Liver (tissue), 9 donors: ENCODE measurements around the gene LRTM1. TPM values are rescaled to one million over a fixed set of nuclear protein-coding genes. Genes with fewer than 3 reads are reported as not detected.

Experiments
- DNase-seq: peaks from one replicate; pipeline ENCODE4 v3.0.0-alpha.2; 2017; ENCODE audit warnings: low spot score
- H3K27ac ChIP-seq, 2 donors: one replicate each; pipeline ENCODE4 v1.7.0; 2013; ENCODE audit warnings: inconsistent platforms in 2 of 2, low read length in 2 of 2, control low read depth in 1 of 2, low read depth in 1 of 2, mild to moderate bottlenecking in 1 of 2
- H3K27me3 ChIP-seq, 4 donors: one replicate each; pipeline versions ENCODE4 v1.6.1 to v1.7.0; 2013; ENCODE audit warnings: low read length in 3 of 4, inconsistent platforms in 1 of 4, mild to moderate bottlenecking in 1 of 4, moderate library complexity in 1 of 4; ENCODE audit not compliant: control insufficient read depth in 4 of 4, insufficient read depth in 4 of 4
- H3K36me3 ChIP-seq, 4 donors: one replicate each; pipeline versions ENCODE4 v1.6.1 to v1.7.0; 2013; ENCODE audit warnings: low read length in 3 of 4, mild to moderate bottlenecking in 3 of 4, low read depth in 1 of 4, moderate library complexity in 1 of 4; ENCODE audit not compliant: control insufficient read depth in 4 of 4, insufficient read depth in 3 of 4
- H3K4me1 ChIP-seq, 4 donors: one replicate each; pipeline versions ENCODE4 v1.6.1 to v1.7.0; 2013; ENCODE audit warnings: low read length in 3 of 4, mild to moderate bottlenecking in 3 of 4, moderate library complexity in 1 of 4; ENCODE audit not compliant: control insufficient read depth in 4 of 4, insufficient read depth in 4 of 4
- H3K4me3 ChIP-seq, 3 donors: one replicate each; pipeline versions ENCODE4 v1.6.1 to v1.7.0; 2013; ENCODE audit warnings: low read length in 3 of 3, control low read depth in 1 of 3, low read depth in 1 of 3, mild to moderate bottlenecking in 1 of 3
- H3K9ac ChIP-seq, 2 donors: one replicate each; pipeline ENCODE4 v1.7.0; 2013; ENCODE audit warnings: low read length in 2 of 2, mild to moderate bottlenecking in 2 of 2, moderate library complexity in 2 of 2, control low read depth in 1 of 2, low read depth in 1 of 2
- H3K9me3 ChIP-seq, 4 donors: one replicate each; pipeline versions ENCODE4 v1.6.1 to v1.7.0; 2013; ENCODE audit warnings: low read length in 3 of 4; ENCODE audit not compliant: control insufficient read depth in 4 of 4
- EGR1 ChIP-seq, 2 donors: IDR thresholded peaks; 2 replicates each; pipeline ENCODE4 v1.6.1; 2016 to 2018; ENCODE audit warnings: antibody characterized with exemption in 2 of 2, low read depth in 2 of 2
- FOXA1 ChIP-seq: IDR thresholded peaks from 2 replicates; pipeline ENCODE4 v1.6.1; 2016; ENCODE audit warnings: antibody characterized with exemption
- FOXA2 ChIP-seq: IDR thresholded peaks from 2 replicates; pipeline ENCODE4 v1.6.1; 2016; ENCODE audit warnings: antibody characterized with exemption
- GABPA ChIP-seq, 2 donors: IDR thresholded peaks in 1 of 2; conservative IDR thresholded peaks in 1 of 2; 2 replicates each; pipeline ENCODE4 v1.6.1; 2016; ENCODE audit warnings: antibody characterized with exemption in 2 of 2, mild to moderate bottlenecking in 1 of 2, moderate library complexity in 1 of 2
- HNF4A ChIP-seq, 2 donors: conservative IDR thresholded peaks; 2 replicates each; pipeline ENCODE4 v1.6.1; 2016; ENCODE audit warnings: antibody characterized with exemption in 2 of 2, mild to moderate bottlenecking in 2 of 2
- HNF4G ChIP-seq: IDR thresholded peaks from 2 replicates; pipeline ENCODE4 v1.6.1; 2016; ENCODE audit warnings: antibody characterized with exemption
- JUND ChIP-seq, 2 donors: IDR thresholded peaks; 2 replicates each; pipeline ENCODE4 v1.6.1; 2016; ENCODE audit warnings: antibody characterized with exemption in 2 of 2
- NR2F2 ChIP-seq: IDR thresholded peaks from 2 replicates; pipeline ENCODE4 v1.6.1; 2016; ENCODE audit warnings: antibody characterized with exemption
- RAD21 ChIP-seq, 2 donors: IDR thresholded peaks; 2 replicates each; pipeline ENCODE4 v1.6.1; 2016; ENCODE audit warnings: antibody characterized with exemption in 2 of 2, mild to moderate bottlenecking in 2 of 2
- RXRA ChIP-seq, 2 donors: IDR thresholded peaks; 2 replicates each; pipeline ENCODE4 v1.6.1; 2017 to 2018; ENCODE audit warnings: antibody characterized with exemption in 2 of 2, mild to moderate bottlenecking in 1 of 2
- SP1 ChIP-seq: IDR thresholded peaks from 2 replicates; pipeline ENCODE4 v1.6.1; 2018; ENCODE audit warnings: antibody characterized with exemption, mild to moderate bottlenecking
- TAF1 ChIP-seq: conservative IDR thresholded peaks from 2 replicates; pipeline ENCODE4 v1.6.1; 2016; ENCODE audit warnings: antibody characterized with exemption, mild to moderate bottlenecking
- YY1 ChIP-seq: IDR thresholded peaks from 2 replicates; pipeline ENCODE4 v1.6.1; 2016; ENCODE audit warnings: antibody characterized with exemption, mild to moderate bottlenecking
- WGBS: extraction: QIAGEN DNeasy Blood & Tissue Kit; methylation state at CpG from one replicate; pipeline ENCODE4 v1.1.7; 2013; 5-methylcytosine and 5-hydroxymethylcytosine counted together
- polyA plus RNA-seq, 2 donors: library from polyadenylated mRNA; stranded (reverse) in 1 of 2; unstranded in 1 of 2; fragments of 200-250 nt in 1 of 2; fragments of >200 nt in 1 of 2; fragmentation: Nextera tagmentation in 1 of 2; extraction: Ambion mirVana in 1 of 2; gene quantifications; one replicate each; pipeline versions ENCODE4 v1.2.1 to v1.2.3, GENCODE V29; 2013 to 2015
- total RNA-seq, 2 donors: library from RNA; depleted of rRNA; stranded (reverse); fragments of >200 nt; gene quantifications; one replicate each; pipeline ENCODE4 v1.2.3, GENCODE V29; 2014
- TF ChIP-seq, protein P1 (sequence below): IDR thresholded peaks from 2 replicates; pipeline ENCODE4 v1.6.1; 2016; ENCODE audit warnings: antibody characterized with exemption
- TF ChIP-seq, protein P2 (sequence below): IDR thresholded peaks from 2 replicates; pipeline ENCODE4 v1.6.1; 2016; ENCODE audit warnings: antibody characterized with exemption
- TF ChIP-seq, protein P3 (sequence below): fragments of 150-350 bp; IDR thresholded peaks from 2 replicates; pipeline ENCODE4 v1.5.1; 2017; ENCODE audit warnings: improper control_type of control experiment, low read depth, low read length; ENCODE audit not compliant: missing input control
- TF ChIP-seq, protein P4 (sequence below): IDR thresholded peaks from 2 replicates; pipeline ENCODE4 v1.6.1; 2016; ENCODE audit warnings: antibody characterized with exemption
- TF ChIP-seq, protein P5 (sequence below): IDR thresholded peaks from 2 replicates; pipeline ENCODE4 v1.6.1; 2016; ENCODE audit warnings: antibody characterized with exemption, mild to moderate bottlenecking
- donor health status: healthy.
- donor health status: healthy.
- donor health status: healthy.
- donor health status: healthy.
- donor health status: healthy.

Gene LRTM1
- total and polyA plus RNA-seq, 4 donors, result not detected

DNA sequence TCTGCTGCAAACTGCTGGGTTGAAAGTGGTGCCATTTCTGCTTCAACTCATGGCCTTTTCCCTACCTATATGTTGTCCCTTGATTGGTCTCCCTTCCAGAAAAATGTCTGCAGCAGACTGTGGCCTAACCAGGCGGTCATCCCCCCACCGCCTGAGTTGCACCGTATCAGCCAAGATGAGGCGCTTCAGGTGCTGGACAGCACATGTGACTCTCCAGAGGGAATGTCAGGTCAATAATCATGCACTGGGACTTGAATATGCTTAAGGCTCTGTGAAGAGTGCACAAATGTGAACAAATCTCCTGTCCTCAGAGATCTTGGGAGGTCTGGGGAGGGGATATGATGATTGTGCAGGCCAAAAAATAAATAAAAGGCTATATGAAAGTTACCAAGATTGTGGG is 32.2 kb downstream of the LRTM1 start (continued):
- no peak for TF ChIP-seq YY1

DNA sequence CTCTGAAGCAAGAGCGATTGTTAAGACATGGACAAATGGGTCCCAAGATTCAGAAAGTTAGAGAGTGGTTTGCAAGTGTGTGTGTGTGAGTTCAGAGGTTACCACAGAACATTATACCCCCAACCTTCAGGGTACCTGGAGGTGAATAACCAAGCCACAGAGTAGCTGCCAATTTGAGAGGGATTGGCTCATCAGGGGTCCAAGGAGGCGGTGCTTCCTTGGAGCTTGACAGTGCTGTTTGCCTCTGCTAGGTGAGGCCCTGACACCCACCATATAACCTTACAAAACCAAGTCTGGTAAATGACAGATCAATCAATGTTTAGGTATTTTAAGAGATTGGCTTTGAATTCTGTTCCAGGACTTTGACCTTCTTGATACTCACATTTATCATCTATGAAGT is 35.7 kb downstream of the LRTM1 start:
- Histone ChIP-seq H3K27ac (no peak overlapping the region), H3K27me3 (no peaks in the 10 kb centered on the region), H3K36me3 (no peaks in the 10 kb centered on the region), H3K9me3 (no peaks in the 10 kb centered on the region), H3K4me3 (no peak overlapping the region), H3K4me1 (no peaks in the 10 kb centered on the region), H3K9ac (no peak overlapping the region)
- 95% methylated on average over 2 of the region's 2 CpGs for WGBS
- no peak for DNase-seq
- no peak for TF ChIP-seq HNF4A (conservative IDR thresholded peaks at IDR 0.05)
- TF ChIP-seq, protein P1, sequence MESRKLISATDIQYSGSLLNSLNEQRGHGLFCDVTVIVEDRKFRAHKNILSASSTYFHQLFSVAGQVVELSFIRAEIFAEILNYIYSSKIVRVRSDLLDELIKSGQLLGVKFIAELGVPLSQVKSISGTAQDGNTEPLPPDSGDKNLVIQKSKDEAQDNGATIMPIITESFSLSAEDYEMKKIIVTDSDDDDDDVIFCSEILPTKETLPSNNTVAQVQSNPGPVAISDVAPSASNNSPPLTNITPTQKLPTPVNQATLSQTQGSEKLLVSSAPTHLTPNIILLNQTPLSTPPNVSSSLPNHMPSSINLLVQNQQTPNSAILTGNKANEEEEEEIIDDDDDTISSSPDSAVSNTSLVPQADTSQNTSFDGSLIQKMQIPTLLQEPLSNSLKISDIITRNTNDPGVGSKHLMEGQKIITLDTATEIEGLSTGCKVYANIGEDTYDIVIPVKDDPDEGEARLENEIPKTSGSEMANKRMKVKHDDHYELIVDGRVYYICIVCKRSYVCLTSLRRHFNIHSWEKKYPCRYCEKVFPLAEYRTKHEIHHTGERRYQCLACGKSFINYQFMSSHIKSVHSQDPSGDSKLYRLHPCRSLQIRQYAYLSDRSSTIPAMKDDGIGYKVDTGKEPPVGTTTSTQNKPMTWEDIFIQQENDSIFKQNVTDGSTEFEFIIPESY, result no peak
- no peak for TF ChIP-seq YY1
- TF ChIP-seq SP1, result no peak
- TF ChIP-seq, protein P2, sequence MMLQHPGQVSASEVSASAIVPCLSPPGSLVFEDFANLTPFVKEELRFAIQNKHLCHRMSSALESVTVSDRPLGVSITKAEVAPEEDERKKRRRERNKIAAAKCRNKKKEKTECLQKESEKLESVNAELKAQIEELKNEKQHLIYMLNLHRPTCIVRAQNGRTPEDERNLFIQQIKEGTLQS, result no peak
- no peak for TF ChIP-seq JUND (IDR thresholded peaks at IDR 0.05)
- TF ChIP-seq NR2F2, result no peak
- no peak for TF ChIP-seq RXRA (IDR thresholded peaks at IDR 0.05)
- TF ChIP-seq, protein P3, sequence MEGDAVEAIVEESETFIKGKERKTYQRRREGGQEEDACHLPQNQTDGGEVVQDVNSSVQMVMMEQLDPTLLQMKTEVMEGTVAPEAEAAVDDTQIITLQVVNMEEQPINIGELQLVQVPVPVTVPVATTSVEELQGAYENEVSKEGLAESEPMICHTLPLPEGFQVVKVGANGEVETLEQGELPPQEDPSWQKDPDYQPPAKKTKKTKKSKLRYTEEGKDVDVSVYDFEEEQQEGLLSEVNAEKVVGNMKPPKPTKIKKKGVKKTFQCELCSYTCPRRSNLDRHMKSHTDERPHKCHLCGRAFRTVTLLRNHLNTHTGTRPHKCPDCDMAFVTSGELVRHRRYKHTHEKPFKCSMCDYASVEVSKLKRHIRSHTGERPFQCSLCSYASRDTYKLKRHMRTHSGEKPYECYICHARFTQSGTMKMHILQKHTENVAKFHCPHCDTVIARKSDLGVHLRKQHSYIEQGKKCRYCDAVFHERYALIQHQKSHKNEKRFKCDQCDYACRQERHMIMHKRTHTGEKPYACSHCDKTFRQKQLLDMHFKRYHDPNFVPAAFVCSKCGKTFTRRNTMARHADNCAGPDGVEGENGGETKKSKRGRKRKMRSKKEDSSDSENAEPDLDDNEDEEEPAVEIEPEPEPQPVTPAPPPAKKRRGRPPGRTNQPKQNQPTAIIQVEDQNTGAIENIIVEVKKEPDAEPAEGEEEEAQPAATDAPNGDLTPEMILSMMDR, result no peak
- TF ChIP-seq, protein P4, sequence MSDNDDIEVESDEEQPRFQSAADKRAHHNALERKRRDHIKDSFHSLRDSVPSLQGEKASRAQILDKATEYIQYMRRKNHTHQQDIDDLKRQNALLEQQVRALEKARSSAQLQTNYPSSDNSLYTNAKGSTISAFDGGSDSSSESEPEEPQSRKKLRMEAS, result no peak
- TF ChIP-seq HNF4G, result no peak
- no peak for TF ChIP-seq FOXA1
- no peak for TF ChIP-seq EGR1 (IDR thresholded peaks at IDR 0.05; ENCODE audit: low read depth in 2 of 2)
- no peak for TF ChIP-seq GABPA (IDR thresholded peaks at IDR 0.05 in 1 of 2, conservative IDR thresholded peaks at IDR 0.05 in 1 of 2)
- no peak for TF ChIP-seq TAF1
- no peak for TF ChIP-seq FOXA2
- TF ChIP-seq, protein P5, sequence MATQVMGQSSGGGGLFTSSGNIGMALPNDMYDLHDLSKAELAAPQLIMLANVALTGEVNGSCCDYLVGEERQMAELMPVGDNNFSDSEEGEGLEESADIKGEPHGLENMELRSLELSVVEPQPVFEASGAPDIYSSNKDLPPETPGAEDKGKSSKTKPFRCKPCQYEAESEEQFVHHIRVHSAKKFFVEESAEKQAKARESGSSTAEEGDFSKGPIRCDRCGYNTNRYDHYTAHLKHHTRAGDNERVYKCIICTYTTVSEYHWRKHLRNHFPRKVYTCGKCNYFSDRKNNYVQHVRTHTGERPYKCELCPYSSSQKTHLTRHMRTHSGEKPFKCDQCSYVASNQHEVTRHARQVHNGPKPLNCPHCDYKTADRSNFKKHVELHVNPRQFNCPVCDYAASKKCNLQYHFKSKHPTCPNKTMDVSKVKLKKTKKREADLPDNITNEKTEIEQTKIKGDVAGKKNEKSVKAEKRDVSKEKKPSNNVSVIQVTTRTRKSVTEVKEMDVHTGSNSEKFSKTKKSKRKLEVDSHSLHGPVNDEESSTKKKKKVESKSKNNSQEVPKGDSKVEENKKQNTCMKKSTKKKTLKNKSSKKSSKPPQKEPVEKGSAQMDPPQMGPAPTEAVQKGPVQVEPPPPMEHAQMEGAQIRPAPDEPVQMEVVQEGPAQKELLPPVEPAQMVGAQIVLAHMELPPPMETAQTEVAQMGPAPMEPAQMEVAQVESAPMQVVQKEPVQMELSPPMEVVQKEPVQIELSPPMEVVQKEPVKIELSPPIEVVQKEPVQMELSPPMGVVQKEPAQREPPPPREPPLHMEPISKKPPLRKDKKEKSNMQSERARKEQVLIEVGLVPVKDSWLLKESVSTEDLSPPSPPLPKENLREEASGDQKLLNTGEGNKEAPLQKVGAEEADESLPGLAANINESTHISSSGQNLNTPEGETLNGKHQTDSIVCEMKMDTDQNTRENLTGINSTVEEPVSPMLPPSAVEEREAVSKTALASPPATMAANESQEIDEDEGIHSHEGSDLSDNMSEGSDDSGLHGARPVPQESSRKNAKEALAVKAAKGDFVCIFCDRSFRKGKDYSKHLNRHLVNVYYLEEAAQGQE, result no peak
- no peak for TF ChIP-seq RAD21 (IDR thresholded peaks at IDR 0.05)
